Fibroblast of lung (primary cell): ENCODE data around the gene APLF.

Source experiments
- EZH2 ChIP-seq: IDR thresholded peaks from 2 replicates; pipeline ENCODE4 v1.5.1; 2012; ENCODE audit warnings: low read length, control low read depth, mild to moderate bottlenecking; ENCODE audit errors: missing control alignments
- TF ChIP-seq, protein P1 (sequence below), 2 donors: IDR thresholded peaks in 1 of 2; conservative IDR thresholded peaks in 1 of 2; 1 replicate in 1 of 2; 2 replicates in 1 of 2; pipeline ENCODE4 v1.5.1; 2011 to 2012; ENCODE audit warnings: low read length in 2 of 2, control low read depth in 1 of 2, inconsistent platforms in 1 of 2, low read depth in 1 of 2, mild to moderate bottlenecking in 1 of 2

DNA sequence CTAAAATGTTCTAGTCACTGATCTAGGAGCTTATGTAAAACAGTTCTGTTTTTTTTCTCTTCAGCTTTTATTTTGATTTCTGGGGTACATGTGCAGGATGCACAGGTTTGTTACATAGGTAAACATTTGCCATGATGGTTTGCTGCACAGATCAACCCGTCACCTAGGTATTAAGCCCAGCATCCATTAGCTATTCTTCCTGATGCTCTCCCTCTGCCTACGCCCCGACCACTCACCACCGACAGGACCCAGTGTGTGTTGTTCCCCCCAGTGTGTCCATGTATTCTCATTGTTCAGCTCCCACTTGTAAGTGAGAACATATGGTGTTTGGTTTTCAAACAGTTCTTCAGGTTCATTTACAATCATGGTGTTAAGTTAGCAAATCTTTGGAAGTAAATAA lies 91.2 kb downstream of the APLF start:
- TF ChIP-seq, protein P1, sequence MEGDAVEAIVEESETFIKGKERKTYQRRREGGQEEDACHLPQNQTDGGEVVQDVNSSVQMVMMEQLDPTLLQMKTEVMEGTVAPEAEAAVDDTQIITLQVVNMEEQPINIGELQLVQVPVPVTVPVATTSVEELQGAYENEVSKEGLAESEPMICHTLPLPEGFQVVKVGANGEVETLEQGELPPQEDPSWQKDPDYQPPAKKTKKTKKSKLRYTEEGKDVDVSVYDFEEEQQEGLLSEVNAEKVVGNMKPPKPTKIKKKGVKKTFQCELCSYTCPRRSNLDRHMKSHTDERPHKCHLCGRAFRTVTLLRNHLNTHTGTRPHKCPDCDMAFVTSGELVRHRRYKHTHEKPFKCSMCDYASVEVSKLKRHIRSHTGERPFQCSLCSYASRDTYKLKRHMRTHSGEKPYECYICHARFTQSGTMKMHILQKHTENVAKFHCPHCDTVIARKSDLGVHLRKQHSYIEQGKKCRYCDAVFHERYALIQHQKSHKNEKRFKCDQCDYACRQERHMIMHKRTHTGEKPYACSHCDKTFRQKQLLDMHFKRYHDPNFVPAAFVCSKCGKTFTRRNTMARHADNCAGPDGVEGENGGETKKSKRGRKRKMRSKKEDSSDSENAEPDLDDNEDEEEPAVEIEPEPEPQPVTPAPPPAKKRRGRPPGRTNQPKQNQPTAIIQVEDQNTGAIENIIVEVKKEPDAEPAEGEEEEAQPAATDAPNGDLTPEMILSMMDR (conservative IDR thresholded peaks at IDR 0.05 in 1 of 2, IDR thresholded peaks at IDR 0.05 in 1 of 2; ENCODE audit: low read depth in 1 of 2, low read length in 2 of 2) = no peak
- TF ChIP-seq EZH2 = no peak
